Lower leg skin (tissue), 3 donors: ENCODE measurements around the gene MYO3B.

Source experiments
- POLR2A ChIP-seq, 2 donors: fragments of 450-650 bp; IDR thresholded peaks; one replicate each; pipeline ENCODE4 v1.6.1; 2016 to 2017; ENCODE audit warnings: antibody characterized with exemption in 2 of 2, mild to moderate bottlenecking in 1 of 2, moderate library complexity in 1 of 2
- TF ChIP-seq, protein P1 (sequence below), 3 donors: fragments of 450-650 bp; IDR thresholded peaks; one replicate each; pipeline ENCODE4 v1.5.1; 2016; ENCODE audit warnings: antibody characterized with exemption in 3 of 3, mild to moderate bottlenecking in 3 of 3, moderate library complexity in 2 of 3

DNA sequence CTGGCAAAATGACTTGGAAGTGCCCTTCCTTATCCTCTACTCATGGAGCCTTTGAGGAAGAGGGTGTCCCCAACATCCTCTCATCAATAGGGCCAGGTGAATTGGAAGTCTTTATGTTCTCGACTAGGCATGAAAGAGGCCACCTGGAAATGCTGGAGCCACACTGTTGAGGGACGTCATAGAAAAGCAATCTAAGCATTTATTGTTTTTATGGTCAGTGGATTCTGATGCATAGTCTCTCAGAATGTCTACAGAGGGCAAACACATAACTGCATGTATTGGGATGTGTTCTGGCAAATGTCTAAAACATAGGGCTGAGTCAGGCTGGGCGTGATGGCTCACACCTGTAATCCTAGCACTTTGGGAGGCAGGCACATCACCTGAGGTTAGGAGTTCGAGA lies 290.6 kb downstream of the MYO3B start:
- TF ChIP-seq, protein P1, sequence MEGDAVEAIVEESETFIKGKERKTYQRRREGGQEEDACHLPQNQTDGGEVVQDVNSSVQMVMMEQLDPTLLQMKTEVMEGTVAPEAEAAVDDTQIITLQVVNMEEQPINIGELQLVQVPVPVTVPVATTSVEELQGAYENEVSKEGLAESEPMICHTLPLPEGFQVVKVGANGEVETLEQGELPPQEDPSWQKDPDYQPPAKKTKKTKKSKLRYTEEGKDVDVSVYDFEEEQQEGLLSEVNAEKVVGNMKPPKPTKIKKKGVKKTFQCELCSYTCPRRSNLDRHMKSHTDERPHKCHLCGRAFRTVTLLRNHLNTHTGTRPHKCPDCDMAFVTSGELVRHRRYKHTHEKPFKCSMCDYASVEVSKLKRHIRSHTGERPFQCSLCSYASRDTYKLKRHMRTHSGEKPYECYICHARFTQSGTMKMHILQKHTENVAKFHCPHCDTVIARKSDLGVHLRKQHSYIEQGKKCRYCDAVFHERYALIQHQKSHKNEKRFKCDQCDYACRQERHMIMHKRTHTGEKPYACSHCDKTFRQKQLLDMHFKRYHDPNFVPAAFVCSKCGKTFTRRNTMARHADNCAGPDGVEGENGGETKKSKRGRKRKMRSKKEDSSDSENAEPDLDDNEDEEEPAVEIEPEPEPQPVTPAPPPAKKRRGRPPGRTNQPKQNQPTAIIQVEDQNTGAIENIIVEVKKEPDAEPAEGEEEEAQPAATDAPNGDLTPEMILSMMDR (IDR thresholded peaks at IDR 0.05) = no peak
- no peak for TF ChIP-seq POLR2A (IDR thresholded peaks at IDR 0.05)
